SK-N-SH (cell line): Measurements from ENCODE around the gene RBM38. TPM values are rescaled to one million over a fixed set of nuclear protein-coding genes. Genes with fewer than 3 reads are reported as not detected.
A peak's percentile ranks its signal among the peaks of the same experiment; 100 is the strongest.

Experiments used
- CTCF ChIA-PET: fragments of 300-600, 350-600 bp; formaldehyde crosslinking; extraction: SDS; loops from one replicate; lab custom pipeline; 2021; lab: Yijun Ruan, JAX
- POLR2A ChIA-PET: fragments of 350-600 bp; sonication (Branson Sonifier 250); formaldehyde crosslinking; extraction: SDS; loops from one replicate; lab custom pipeline; 2020; ENCODE audit warnings: antibody characterized with exemption, inconsistent platforms; lab: Yijun Ruan, JAX
- DNase-seq: peaks from one replicate; pipeline ENCODE4 v3.0.0; 2012
- H2AFZ ChIP-seq: fragments of 200-600 bp; sonication (generic); 2 replicates; pipeline ENCODE4 v1.8.1; 2016; ENCODE audit warnings: antibody characterized with exemption, mild to moderate bottlenecking, low read depth
- H3F3A ChIP-seq: fragments of 200-600 bp; sonication (generic); replicated peaks from 2 replicates; pipeline ENCODE3; 2016; ENCODE audit warnings: antibody characterized with exemption, mild to moderate bottlenecking; ENCODE audit not compliant: insufficient read depth
- H3K27ac ChIP-seq, 2 experiments: fragments of 200-500 bp in 1 of 2; fragments of 200-600 bp in 1 of 2; sonication (Bioruptor generic) in 1 of 2; sonication (generic), shearing (Covaris generic) in 1 of 2; 2 replicates each; pipeline versions ENCODE4 v1.5.1 to v1.6.1; 2014 to 2016; ENCODE audit warnings: low read depth in 2 of 2, inconsistent platforms in 1 of 2, low read length in 1 of 2, mild to moderate bottlenecking in 1 of 2, mixed read lengths in 1 of 2
- H3K27me3 ChIP-seq: fragments of 200-600 bp; sonication (generic), shearing (Covaris generic); 2 replicates; pipeline ENCODE4 v1.6.1; 2016; ENCODE audit warnings: mixed run types; ENCODE audit not compliant: insufficient read depth
- H3K36me3 ChIP-seq, 2 experiments: fragments of 200-500 bp in 1 of 2; fragments of 200-600 bp in 1 of 2; sonication (Bioruptor generic) in 1 of 2; sonication (generic) in 1 of 2; replicated peaks in 1 of 2; 2 replicates each; pipeline versions ENCODE3 to v1.5.1; 2014 to 2016; ENCODE audit warnings: low read length in 1 of 2, mild to moderate bottlenecking in 1 of 2; ENCODE audit not compliant: insufficient read depth in 2 of 2, control insufficient read depth in 1 of 2
- H3K4me1 ChIP-seq, 2 experiments: fragments of 200-500 bp in 1 of 2; fragments of 200-600 bp in 1 of 2; sonication (Bioruptor generic) in 1 of 2; sonication (generic), shearing (Covaris generic) in 1 of 2; 2 replicates each; pipeline versions ENCODE4 v1.5.1 to v1.6.1; 2014 to 2016; ENCODE audit warnings: low read depth in 1 of 2, low read length in 1 of 2, mixed run types in 1 of 2; ENCODE audit not compliant: insufficient read depth in 2 of 2, control insufficient read depth in 1 of 2
- H3K4me2 ChIP-seq: fragments of 200-600 bp; sonication (generic), shearing (Covaris generic); 2 replicates; pipeline ENCODE4 v1.6.1; 2017; ENCODE audit warnings: mixed run types
- H3K4me3 ChIP-seq, 2 experiments: fragments of 200-500 bp in 1 of 2; fragments of 200-600 bp in 1 of 2; sonication (Bioruptor generic) in 1 of 2; sonication (generic), shearing (Covaris generic) in 1 of 2; 2 replicates each; pipeline versions ENCODE4 v1.5.1 to v1.8.1; 2014 to 2016; ENCODE audit warnings: low read depth in 2 of 2, inconsistent platforms in 1 of 2, low read length in 1 of 2, mild to moderate bottlenecking in 1 of 2, mixed read lengths in 1 of 2, moderate library complexity in 1 of 2
- H3K79me2 ChIP-seq: fragments of 200-600 bp; sonication (generic); 2 replicates; pipeline ENCODE4 v1.8.1; 2017; ENCODE audit warnings: mild to moderate bottlenecking; ENCODE audit not compliant: insufficient read depth
- H3K9ac ChIP-seq: fragments of 200-600 bp; sonication (generic); 2 replicates; pipeline ENCODE4 v1.6.1; 2017; ENCODE audit warnings: mixed run types
- H3K9me2 ChIP-seq: fragments of 200-600 bp; sonication (generic); 2 replicates; pipeline ENCODE4 v1.6.1; 2017; ENCODE audit warnings: mixed run types
- H3K9me3 ChIP-seq: fragments of 200-600 bp; sonication (generic); 2 replicates; pipeline ENCODE4 v1.6.1; 2017; ENCODE audit warnings: mixed run types, mild to moderate bottlenecking, moderate library complexity
- H4K20me1 ChIP-seq: fragments of 200-600 bp; sonication (generic); 2 replicates; pipeline ENCODE4 v1.6.1; 2017; ENCODE audit warnings: mild to moderate bottlenecking, mixed run types; ENCODE audit not compliant: insufficient read depth
- CHD2 ChIP-seq: fragments of 150-350 bp; IDR thresholded peaks from 2 replicates; pipeline ENCODE4 v1.6.1; 2018; ENCODE audit warnings: low read length; ENCODE audit not compliant: partially characterized antibody
- EP300 ChIP-seq, 2 experiments: IDR thresholded peaks; 2 replicates each; pipeline versions ENCODE4 v1.4.0 to v1.6.1; 2012; ENCODE audit warnings: borderline replicate concordance in 1 of 2, low read depth in 1 of 2, low read length in 1 of 2
- FOSL2 ChIP-seq: IDR thresholded peaks from 2 replicates; pipeline ENCODE4 v1.4.0; 2012; ENCODE audit warnings: low read depth, mild to moderate bottlenecking, moderate library complexity, borderline replicate concordance
- FOXJ3 ChIP-seq: sonication (generic); formaldehyde crosslinking; IDR thresholded peaks from 2 replicates; pipeline ENCODE4 v1.5.1; 2020; ENCODE audit warnings: mild to moderate bottlenecking, missing genetic modification reagents
- GABPA ChIP-seq: IDR thresholded peaks from 2 replicates; pipeline ENCODE4 v1.4.0; 2012; ENCODE audit warnings: low read depth, mild to moderate bottlenecking
- JUND ChIP-seq: IDR thresholded peaks from 2 replicates; pipeline ENCODE4 v1.4.0; 2012
- MEF2A ChIP-seq: IDR thresholded peaks from 2 replicates; pipeline ENCODE4 v1.4.0; 2012; ENCODE audit warnings: low read depth, borderline replicate concordance
- NFIC ChIP-seq: IDR thresholded peaks from 2 replicates; pipeline ENCODE4 v1.4.0; 2012; ENCODE audit warnings: borderline replicate concordance
- POLR2AphosphoS5 ChIP-seq: IDR thresholded peaks from 2 replicates; pipeline ENCODE4 v1.6.1; 2012; ENCODE audit warnings: low read depth, low read length
- RXRA ChIP-seq: IDR thresholded peaks from 2 replicates; pipeline ENCODE4 v1.4.0; 2012; ENCODE audit warnings: low read depth, mild to moderate bottlenecking, borderline replicate concordance
- SIN3A ChIP-seq: IDR thresholded peaks from 2 replicates; pipeline ENCODE4 v1.6.1; 2012; ENCODE audit warnings: low read depth, mild to moderate bottlenecking, low read length, moderate library complexity, borderline replicate concordance
- SMC3 ChIP-seq: IDR thresholded peaks from 2 replicates; pipeline ENCODE4 v1.6.1; 2012; ENCODE audit warnings: low read depth, low read length, improper control_type of control experiment
- TEAD4 ChIP-seq: IDR thresholded peaks from 2 replicates; pipeline ENCODE4 v1.4.0; 2012; ENCODE audit warnings: mild to moderate bottlenecking, borderline replicate concordance; ENCODE audit not compliant: insufficient read depth
- YY1 ChIP-seq: IDR thresholded peaks from 2 replicates; pipeline ENCODE4 v1.4.0; 2012; ENCODE audit warnings: low read depth, mild to moderate bottlenecking
- WGBS: methylation state at CpG from one replicate; pipeline ENCODE4 v1.1.6; 2017; ENCODE audit warnings: low lambda C conversion rate; 5-methylcytosine and 5-hydroxymethylcytosine counted together
- polyA plus RNA-seq, 3 experiments: library from polyadenylated mRNA; depleted of rRNA; stranded (reverse); fragments of >200 nt; gene quantifications; 2 replicates each; pipeline ENCODE4 v1.2.3, GENCODE V29; 2012
- TF ChIP-seq, protein P1 (sequence below): fragments of 150-350 bp; IDR thresholded peaks from 2 replicates; pipeline ENCODE4 v1.6.1; 2017; ENCODE audit warnings: antibody characterized with exemption, low read length, low read depth, borderline replicate concordance
- TF ChIP-seq, protein P2 (sequence below): IDR thresholded peaks from 2 replicates; pipeline ENCODE4 v1.4.0; 2012; ENCODE audit warnings: low read depth, borderline replicate concordance
- TF ChIP-seq, protein P3 (sequence below): IDR thresholded peaks from 2 replicates; pipeline ENCODE4 v1.4.0; 2012; ENCODE audit warnings: low read depth
- TF ChIP-seq, protein P4 (sequence below): IDR thresholded peaks from 2 replicates; pipeline ENCODE4 v1.4.0; 2012; ENCODE audit warnings: low read depth, borderline replicate concordance
- TF ChIP-seq, protein P5 (sequence below): fragments of 150-350 bp; IDR thresholded peaks from 2 replicates; pipeline ENCODE4 v1.6.1; 2016; ENCODE audit warnings: mild to moderate bottlenecking, low read depth, low read length

The RBM38 gene
- 8.8 and 11.5 TPM in 2 replicates for polyA plus RNA-seq (2012; rRNA removed)
- 6.7 and 10.6 TPM in 2 replicates for polyA plus RNA-seq (2012; cell fraction: cytosol; rRNA removed)
- polyA plus RNA-seq (2012; cell fraction: nucleus; rRNA removed): 8.7 and 11.0 TPM in 2 replicates

DNA sequence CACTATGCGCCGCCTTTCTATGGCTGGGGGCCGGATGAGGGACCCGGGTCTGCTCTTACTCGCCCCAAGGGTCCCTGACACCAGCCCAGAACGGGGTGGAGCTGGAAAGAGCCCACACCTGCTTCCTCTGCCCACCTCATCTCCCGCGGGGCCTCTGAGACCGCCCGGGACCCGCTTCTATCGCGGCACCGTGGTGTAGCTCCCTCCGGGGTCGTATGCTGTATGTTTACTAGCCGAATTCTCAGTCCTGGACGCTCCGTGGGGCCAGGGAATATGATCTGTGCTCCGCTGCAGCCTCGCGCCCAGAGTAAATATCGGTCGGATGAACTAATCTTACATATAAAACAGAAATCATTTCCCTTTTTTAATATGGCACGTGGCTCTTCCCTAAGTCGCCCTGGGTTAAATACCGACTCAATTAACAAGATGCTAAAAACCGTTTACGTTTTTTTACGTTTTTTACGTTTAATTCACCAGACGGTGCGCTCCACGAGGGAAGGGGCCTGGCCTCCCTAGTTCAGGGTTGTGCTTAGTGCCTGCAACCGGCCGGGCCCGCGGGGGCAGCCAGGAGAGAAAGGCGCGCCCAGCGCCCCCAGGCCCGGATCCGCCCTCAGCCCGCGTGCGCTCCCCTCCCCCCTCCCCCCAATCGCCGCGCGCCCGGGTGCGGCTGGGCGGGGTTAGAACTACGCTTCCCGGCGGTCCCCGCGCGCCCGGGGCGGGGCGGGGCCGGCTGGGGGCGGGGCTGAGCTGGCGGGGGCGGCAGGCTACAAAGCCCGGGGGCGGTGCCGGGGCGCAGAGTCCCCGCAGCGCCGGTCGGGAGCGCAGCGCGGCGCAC lies at the start of gene RBM38:
Gene RBM38 (plus strand): TSS at position 793 of the 835 bp plus-strand sequence. CDS start 186 bp downstream, outside the sequence.
- peak; percentile 47 for TF ChIP-seq CHD2
- TF ChIP-seq SMC3: no peak
- Histone ChIP-seq H3K27ac (peak within 1 kb of the TSS in 1 of 2 experiments; percentile 63; a peak in 1 of 4 replicates), H3K4me2 (peak within 1 kb of the TSS; percentile 93), H2AFZ (peak within 1 kb of the TSS; percentile 90), H3K79me2 (peaks cover 14% of the 10 kb centered on the region), H3K9me3 (no peaks in the 10 kb centered on the region), H3K4me1 (peaks cover 0 to 16% of the 10 kb centered on the region in 2 experiments; a peak in 1 of 4 replicates), H3K36me3 (peaks cover 0 to 6% of the 10 kb centered on the region in 2 experiments), H3K9ac (peak within 1 kb of the TSS; percentile 54; the same call in 1 of the 2 replicates), H3K27me3 (no peaks in the 10 kb centered on the region), H4K20me1 (no peaks in the 10 kb centered on the region), H3K4me3 (peak within 1 kb of the TSS; percentile 68 to 86), H3F3A (no peaks in the 10 kb centered on the region), H3K9me2 (no peaks in the 10 kb centered on the region)
- WGBS: 59% methylated on average over 47 of the region's 78 CpGs
- ChIA-PET POLR2A (interaction anchor here (0.6 kb wide), 1 partner anchor 538 kb away, joined by 3 read pairs; no protein-coding TSS in a partner anchor), CTCF (interaction anchor here (1.3 to 2.0 kb wide), 6 partner anchors 9 to 108 kb away, joined by 3 to 11 read pairs (median 6); no protein-coding TSS in a partner anchor)
- peak; percentile 99 for DNase-seq

DNA sequence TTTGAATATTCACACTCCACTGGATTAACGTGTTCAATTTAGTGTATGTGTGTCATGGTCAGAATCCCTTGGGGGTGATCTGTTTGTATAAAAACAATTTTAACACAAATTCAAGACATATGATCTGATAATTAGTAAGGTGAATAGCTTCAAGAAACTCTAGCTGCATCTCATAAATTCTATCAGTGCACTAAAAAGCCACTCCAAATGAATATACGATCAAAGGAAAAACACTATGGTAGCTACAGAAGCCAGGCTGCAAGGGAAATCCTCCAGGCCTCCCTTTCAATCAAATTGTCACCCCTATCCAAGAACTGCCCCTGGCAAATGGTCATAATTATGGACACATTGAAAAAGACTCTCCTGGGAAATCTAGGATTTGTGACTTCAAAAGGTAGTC lies 49.5 kb upstream of the RBM38 start:
- no peak overlapping the region for H3K4me3 ChIP-seq
- H3K9me3 ChIP-seq: no peaks in the 10 kb centered on the region
- no peak overlapping the region for H3K9ac ChIP-seq
- no peaks in the 10 kb centered on the region for H3K4me1 ChIP-seq
- POLR2A ChIA-PET: no interaction called here
- H2AFZ ChIP-seq: no peak overlapping the region
- peaks cover 10% of the 10 kb centered on the region; the same call in 1 of the 2 replicates for H3K27me3 ChIP-seq
- CTCF ChIA-PET: interaction anchor here (0.6 to 11.2 kb wide), 5 partner anchors 9 to 250 kb away, joined by 3 to 187 read pairs (median 3); no protein-coding TSS in a partner anchor
- TF ChIP-seq, protein P1, sequence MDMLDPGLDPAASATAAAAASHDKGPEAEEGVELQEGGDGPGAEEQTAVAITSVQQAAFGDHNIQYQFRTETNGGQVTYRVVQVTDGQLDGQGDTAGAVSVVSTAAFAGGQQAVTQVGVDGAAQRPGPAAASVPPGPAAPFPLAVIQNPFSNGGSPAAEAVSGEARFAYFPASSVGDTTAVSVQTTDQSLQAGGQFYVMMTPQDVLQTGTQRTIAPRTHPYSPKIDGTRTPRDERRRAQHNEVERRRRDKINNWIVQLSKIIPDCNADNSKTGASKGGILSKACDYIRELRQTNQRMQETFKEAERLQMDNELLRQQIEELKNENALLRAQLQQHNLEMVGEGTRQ: no peak
- TF ChIP-seq, protein P2, sequence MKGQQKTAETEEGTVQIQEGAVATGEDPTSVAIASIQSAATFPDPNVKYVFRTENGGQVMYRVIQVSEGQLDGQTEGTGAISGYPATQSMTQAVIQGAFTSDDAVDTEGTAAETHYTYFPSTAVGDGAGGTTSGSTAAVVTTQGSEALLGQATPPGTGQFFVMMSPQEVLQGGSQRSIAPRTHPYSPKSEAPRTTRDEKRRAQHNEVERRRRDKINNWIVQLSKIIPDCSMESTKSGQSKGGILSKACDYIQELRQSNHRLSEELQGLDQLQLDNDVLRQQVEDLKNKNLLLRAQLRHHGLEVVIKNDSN: no peak
- TF ChIP-seq JUND: no peak
- no peak for TF ChIP-seq TEAD4
- no peak for TF ChIP-seq RXRA
- no peak for TF ChIP-seq FOXJ3 (CRISPR knock-in tag)
- TF ChIP-seq NFIC: no peak
- no peak for TF ChIP-seq MEF2A
- TF ChIP-seq CHD2: no peak
- TF ChIP-seq, protein P3, sequence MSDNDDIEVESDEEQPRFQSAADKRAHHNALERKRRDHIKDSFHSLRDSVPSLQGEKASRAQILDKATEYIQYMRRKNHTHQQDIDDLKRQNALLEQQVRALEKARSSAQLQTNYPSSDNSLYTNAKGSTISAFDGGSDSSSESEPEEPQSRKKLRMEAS: no peak
- no peak for TF ChIP-seq EP300 (IDR thresholded peaks at IDR 0.05; ENCODE audit: borderline replicate concordance in 1 of 2, low read depth in 1 of 2, low read length in 1 of 2)
- no peak for TF ChIP-seq FOSL2
- TF ChIP-seq, protein P4, sequence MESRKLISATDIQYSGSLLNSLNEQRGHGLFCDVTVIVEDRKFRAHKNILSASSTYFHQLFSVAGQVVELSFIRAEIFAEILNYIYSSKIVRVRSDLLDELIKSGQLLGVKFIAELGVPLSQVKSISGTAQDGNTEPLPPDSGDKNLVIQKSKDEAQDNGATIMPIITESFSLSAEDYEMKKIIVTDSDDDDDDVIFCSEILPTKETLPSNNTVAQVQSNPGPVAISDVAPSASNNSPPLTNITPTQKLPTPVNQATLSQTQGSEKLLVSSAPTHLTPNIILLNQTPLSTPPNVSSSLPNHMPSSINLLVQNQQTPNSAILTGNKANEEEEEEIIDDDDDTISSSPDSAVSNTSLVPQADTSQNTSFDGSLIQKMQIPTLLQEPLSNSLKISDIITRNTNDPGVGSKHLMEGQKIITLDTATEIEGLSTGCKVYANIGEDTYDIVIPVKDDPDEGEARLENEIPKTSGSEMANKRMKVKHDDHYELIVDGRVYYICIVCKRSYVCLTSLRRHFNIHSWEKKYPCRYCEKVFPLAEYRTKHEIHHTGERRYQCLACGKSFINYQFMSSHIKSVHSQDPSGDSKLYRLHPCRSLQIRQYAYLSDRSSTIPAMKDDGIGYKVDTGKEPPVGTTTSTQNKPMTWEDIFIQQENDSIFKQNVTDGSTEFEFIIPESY: no peak
- TF ChIP-seq, protein P5, sequence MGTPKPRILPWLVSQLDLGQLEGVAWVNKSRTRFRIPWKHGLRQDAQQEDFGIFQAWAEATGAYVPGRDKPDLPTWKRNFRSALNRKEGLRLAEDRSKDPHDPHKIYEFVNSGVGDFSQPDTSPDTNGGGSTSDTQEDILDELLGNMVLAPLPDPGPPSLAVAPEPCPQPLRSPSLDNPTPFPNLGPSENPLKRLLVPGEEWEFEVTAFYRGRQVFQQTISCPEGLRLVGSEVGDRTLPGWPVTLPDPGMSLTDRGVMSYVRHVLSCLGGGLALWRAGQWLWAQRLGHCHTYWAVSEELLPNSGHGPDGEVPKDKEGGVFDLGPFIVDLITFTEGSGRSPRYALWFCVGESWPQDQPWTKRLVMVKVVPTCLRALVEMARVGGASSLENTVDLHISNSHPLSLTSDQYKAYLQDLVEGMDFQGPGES: no peak
- no peak for TF ChIP-seq GABPA
- no peak for TF ChIP-seq POLR2AphosphoS5
- TF ChIP-seq SIN3A: no peak
- TF ChIP-seq YY1: no peak
- H4K20me1 ChIP-seq: no peaks in the 10 kb centered on the region
- DNase-seq: no peak
- H3K9me2 ChIP-seq: no peaks in the 10 kb centered on the region
- no peak overlapping the region for H3K27ac ChIP-seq
- H3K79me2 ChIP-seq: no peaks in the 10 kb centered on the region
- WGBS: 40% methylated on average over 2 of the region's 2 CpGs
- H3K36me3 ChIP-seq: no peaks in the 10 kb centered on the region
- no peak overlapping the region for H3K4me2 ChIP-seq
- H3F3A ChIP-seq: peaks cover under 1% of the 10 kb centered on the region
